Measurements from ENCODE around the gene KCNJ3.
"Not testable (repeated sequence)": the region's sequence is repeated elsewhere in the genome, so short reads cannot be mapped to it uniquely, and the experiment has no call there.

The KCNJ3 gene

DNA sequence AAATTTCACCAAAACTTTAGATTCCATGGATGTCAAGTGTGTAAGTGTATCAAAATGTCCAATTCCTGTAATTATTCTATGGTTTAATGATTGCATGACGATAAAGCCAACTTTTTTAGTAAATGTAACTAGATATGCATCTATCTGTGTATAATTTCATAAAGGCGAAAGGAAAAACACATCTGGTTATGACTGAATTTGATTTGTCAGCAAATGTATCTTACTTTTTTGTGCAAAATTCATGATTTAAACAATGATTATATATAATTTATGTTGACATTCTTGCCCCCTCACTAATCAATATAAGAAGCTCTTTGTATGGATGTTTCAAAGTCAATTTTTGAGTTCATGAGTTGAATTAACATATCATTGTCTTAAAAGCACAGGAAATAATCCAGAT lies 138.5 kb downstream of the KCNJ3 start:
- DNase-seq (ENCODE audit: low spot score): no peak

- no peak for DNase-seq (ENCODE audit: low spot score)
These were observed 146.0 kb downstream of the KCNJ3 start for GRCh38 chr2:154844513-154844912.

DNA sequence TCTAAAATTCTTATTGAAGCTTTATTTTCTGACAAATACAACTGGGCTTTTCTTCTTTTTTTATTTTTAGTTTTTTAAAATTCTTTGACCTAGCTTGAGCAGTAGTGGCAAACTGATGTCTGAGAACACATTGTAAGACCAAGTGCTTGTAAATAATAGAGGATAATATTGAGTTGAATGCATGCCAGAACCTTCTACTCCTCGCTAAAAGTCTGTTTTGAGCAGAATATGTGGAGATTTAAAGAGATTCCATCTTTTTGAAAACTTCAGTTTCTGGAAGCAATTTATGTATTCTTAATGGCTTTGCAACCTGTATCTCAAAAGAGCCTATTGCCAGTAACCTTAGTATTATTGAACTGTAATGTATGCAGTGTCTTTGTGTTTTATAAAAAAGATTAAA lies 148.3 kb downstream of the KCNJ3 start:
- DNase-seq (ENCODE audit: low spot score): no peak

DNA sequence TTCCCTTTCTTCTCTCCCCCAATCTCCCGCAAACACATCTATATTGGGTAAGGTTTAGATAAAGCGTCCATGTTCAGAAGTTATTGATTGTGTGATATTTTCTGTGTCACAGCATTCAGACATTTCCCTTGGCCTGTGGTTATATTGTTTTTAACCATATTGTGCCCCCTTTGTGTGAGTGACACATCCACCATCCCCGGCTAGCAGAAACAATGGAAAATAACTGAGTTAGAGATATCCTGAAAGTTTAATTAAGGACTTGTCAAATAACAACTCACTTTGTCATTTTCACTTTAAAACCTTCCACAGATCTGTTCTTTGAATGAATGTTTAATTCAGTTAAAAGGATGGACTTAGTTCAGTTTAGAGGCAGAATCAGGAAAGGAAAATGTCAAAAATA lies 151.0 kb downstream of the KCNJ3 start:
- DNase-seq (ENCODE audit: low spot score): no peak

- no peak for DNase-seq (ENCODE audit: low spot score)
These were observed 152.0 kb downstream of the KCNJ3 start for GRCh38 chr2:154850532-154850931.

DNA sequence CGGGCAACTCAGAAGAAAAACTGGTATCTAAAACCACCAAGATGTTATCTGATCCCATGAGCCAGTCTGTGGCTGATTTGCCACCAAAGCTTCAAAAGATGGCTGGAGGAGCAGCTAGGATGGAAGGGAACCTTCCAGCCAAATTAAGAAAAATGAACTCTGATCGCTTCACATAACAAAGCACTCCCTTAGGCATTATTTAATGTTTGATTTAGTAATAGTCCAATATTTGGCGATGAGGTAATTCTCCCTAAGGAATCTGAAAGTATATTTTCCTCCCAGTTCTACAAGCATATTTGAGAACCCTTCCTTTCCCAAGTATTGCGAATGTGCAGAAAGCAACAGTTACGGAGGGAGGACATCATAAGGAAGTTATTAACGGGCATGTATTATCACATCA lies 156.6 kb downstream of the KCNJ3 start:
- no peak for DNase-seq (ENCODE audit: low spot score)

DNA sequence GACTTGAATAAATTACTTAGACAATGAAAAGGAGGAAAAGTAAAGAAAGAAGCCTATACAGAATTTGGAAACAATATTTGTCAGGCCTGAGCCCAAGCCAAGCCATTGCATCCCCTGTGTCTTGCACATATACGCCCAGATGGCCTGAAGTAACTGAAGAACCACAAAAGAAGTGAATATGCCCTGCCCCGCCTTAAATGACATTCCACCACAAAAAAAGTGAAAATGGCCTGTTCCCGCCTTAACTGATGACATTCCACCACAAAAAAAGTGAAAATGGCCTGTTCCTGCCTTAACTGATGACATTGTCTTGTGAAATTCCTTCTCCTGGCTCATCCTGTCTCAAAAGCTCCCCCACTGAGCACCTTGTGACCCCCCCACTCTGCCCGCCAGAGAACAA lies 168.7 kb downstream of the KCNJ3 start:
- not testable (repeated sequence) for DNase-seq (ENCODE audit: low spot score)

GRCh38 chr2:154875999-154876398 lies 177.5 kb downstream of the KCNJ3 start:
- no peak for DNase-seq (ENCODE audit: low spot score)

- DNase-seq (ENCODE audit: low spot score): no peak
These were observed 184.2 kb downstream of the KCNJ3 start for GRCh38 chr2:154882725-154883124.

- no peak for DNase-seq (ENCODE audit: low spot score)
These were observed 187.8 kb downstream of the KCNJ3 start for GRCh38 chr2:154886316-154886715.

GRCh38 chr2:154898269-154898668 lies 199.8 kb downstream of the KCNJ3 start:
- DNase-seq (ENCODE audit: low spot score): no peak

GRCh38 chr2:154901063-154901462 lies 202.6 kb downstream of the KCNJ3 start:
- DNase-seq (ENCODE audit: low spot score): no peak
